Muscle layer of duodenum (tissue), 2 donors: ENCODE results near the gene DIMT1.

Experiments used
- H3K27ac ChIP-seq: one replicate; pipeline ENCODE4 v1.7.0; 2013; ENCODE audit warnings: mild to moderate bottlenecking, low read length
- H3K27me3 ChIP-seq: one replicate; pipeline ENCODE4 v1.7.0; 2013; ENCODE audit warnings: low read depth, mild to moderate bottlenecking, control low read depth, low read length
- H3K36me3 ChIP-seq, 2 donors: one replicate each; pipeline ENCODE4 v1.7.0; 2013; ENCODE audit warnings: low read length in 2 of 2, control low read depth in 1 of 2, mild to moderate bottlenecking in 1 of 2; ENCODE audit not compliant: insufficient read depth in 2 of 2, control insufficient read depth in 1 of 2
- H3K4me1 ChIP-seq, 2 donors: one replicate each; pipeline ENCODE4 v1.7.0; 2013; ENCODE audit warnings: low read length in 2 of 2, mild to moderate bottlenecking in 2 of 2, control low read depth in 1 of 2, moderate library complexity in 1 of 2; ENCODE audit not compliant: insufficient read depth in 2 of 2, control insufficient read depth in 1 of 2
- H3K4me3 ChIP-seq, 2 donors: one replicate each; pipeline ENCODE4 v1.7.0; 2013; ENCODE audit warnings: low read length in 2 of 2, low read depth in 1 of 2, mild to moderate bottlenecking in 1 of 2
- H3K9me3 ChIP-seq, 2 donors: one replicate each; pipeline ENCODE4 v1.7.0; 2013; ENCODE audit warnings: low read length in 2 of 2, control low read depth in 1 of 2, mild to moderate bottlenecking in 1 of 2; ENCODE audit not compliant: control insufficient read depth in 1 of 2
- donor health status: healthy.

Gene DIMT1

DNA sequence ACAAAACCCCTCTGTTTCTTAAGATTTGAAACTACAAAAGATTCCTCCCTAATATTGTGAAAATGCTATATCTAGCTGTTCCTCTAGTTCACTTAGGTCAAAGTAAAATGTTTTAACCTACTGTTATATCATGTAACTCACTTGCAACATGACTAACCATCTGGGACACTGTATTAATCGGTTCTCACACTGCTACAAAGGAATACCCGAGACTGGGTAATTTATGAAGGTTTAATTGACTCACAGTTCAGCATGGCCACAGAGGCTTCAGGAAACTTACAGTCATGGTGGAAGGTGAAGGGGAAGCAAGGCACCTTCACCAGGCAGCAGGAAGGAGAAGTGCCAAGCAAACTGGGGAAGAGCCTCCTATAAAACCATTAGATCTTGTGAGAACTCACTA lies 34.7 kb downstream of the DIMT1 start:
- no peaks in the 10 kb centered on the region for H3K4me1 ChIP-seq
- H3K36me3 ChIP-seq = peaks cover 24 to 32% of the 10 kb centered on the region in 2 donors
- no peaks in the 10 kb centered on the region for H3K27me3 ChIP-seq

DNA sequence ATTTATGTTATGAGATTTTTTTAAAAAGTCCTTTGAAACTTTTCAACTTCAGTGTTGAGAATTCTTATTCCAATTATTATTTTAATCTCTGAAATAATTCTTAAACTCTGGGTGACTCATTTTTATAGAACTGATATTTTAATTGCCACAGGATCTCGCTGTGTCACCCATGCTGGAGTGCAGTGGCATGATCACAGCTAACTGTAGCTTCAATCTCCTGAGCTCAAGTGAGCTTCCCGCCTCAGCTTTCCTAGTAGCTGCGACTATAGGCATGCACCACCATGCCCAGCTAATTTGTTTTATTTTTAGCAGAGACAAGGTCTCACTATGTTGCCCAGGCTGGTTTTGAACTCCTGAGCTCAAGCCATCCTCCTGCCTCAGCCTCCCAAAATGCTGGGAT lies 41.0 kb downstream of the DIMT1 start:
- Histone ChIP-seq H3K27ac (no peak overlapping the region), H3K9me3 (no peaks in the 10 kb centered on the region), H3K27me3 (no peaks in the 10 kb centered on the region), H3K36me3 (peaks cover 32 to 38% of the 10 kb centered on the region in 2 donors), H3K4me3 (no peak overlapping the region), H3K4me1 (no peaks in the 10 kb centered on the region)

More for the DNA sequence above, 34.7 kb downstream of the DIMT1 start:
- Histone ChIP-seq H3K9me3 (no peaks in the 10 kb centered on the region), H3K4me3 (no peak overlapping the region), H3K27ac (no peak overlapping the region)

GRCh38 chr5:62354028-62354874 lies 49.5 kb downstream of the DIMT1 start:
- no peaks in the 10 kb centered on the region for H3K9me3 ChIP-seq
- no peak overlapping the region for H3K4me3 ChIP-seq
- no peaks in the 10 kb centered on the region for H3K4me1 ChIP-seq
- H3K36me3 ChIP-seq = peaks cover 10 to 26% of the 10 kb centered on the region in 2 donors
- no peak overlapping the region for H3K27ac ChIP-seq
- no peaks in the 10 kb centered on the region for H3K27me3 ChIP-seq

- no peaks in the 10 kb centered on the region for H3K27me3 ChIP-seq
- no peaks in the 10 kb centered on the region for H3K4me1 ChIP-seq
- H3K9me3 ChIP-seq = no peaks in the 10 kb centered on the region
- H3K36me3 ChIP-seq = peaks cover 10 to 15% of the 10 kb centered on the region in 2 donors
- no peak overlapping the region for H3K27ac ChIP-seq
- no peak overlapping the region for H3K4me3 ChIP-seq
Measured at GRCh38 chr5:62348723-62349481, 54.8 kb downstream of the DIMT1 start.

- no peak overlapping the region for H3K27ac ChIP-seq
- H3K4me1 ChIP-seq = no peaks in the 10 kb centered on the region
- peaks cover 6 to 11% of the 10 kb centered on the region in 2 donors for H3K36me3 ChIP-seq
- no peaks in the 10 kb centered on the region for H3K9me3 ChIP-seq
- no peaks in the 10 kb centered on the region for H3K27me3 ChIP-seq
- no peak overlapping the region for H3K4me3 ChIP-seq
Measured at GRCh38 chr5:62347928-62348327, 55.8 kb downstream of the DIMT1 start.

GRCh38 chr5:62346748-62347147 lies 57.0 kb downstream of the DIMT1 start:
- Histone ChIP-seq H3K36me3 (peaks cover 0 to 5% of the 10 kb centered on the region in 2 donors), H3K27ac (no peak overlapping the region), H3K27me3 (no peaks in the 10 kb centered on the region), H3K4me1 (no peaks in the 10 kb centered on the region), H3K9me3 (no peaks in the 10 kb centered on the region), H3K4me3 (no peak overlapping the region)

DNA sequence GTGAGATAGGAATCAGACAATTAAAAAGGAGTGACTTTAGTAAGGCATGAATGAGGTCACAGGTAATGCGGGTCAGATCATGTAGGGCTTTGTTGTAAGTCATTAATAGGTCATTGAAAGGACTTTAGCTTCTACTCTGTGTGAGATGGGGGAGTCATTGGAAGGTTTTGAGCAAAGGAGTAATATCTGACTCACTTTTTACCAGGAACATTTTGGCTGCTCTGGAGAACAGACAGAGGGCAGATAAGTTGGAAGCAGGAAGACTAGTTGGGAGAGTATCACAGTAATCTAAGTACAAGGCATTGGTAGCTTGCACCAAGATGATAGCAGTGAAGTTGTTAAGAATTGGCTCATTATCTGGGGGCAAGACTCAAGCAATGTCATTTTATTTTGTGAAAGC lies 60.3 kb downstream of the DIMT1 start:
- no peaks in the 10 kb centered on the region for H3K36me3 ChIP-seq
- no peak overlapping the region for H3K27ac ChIP-seq
- no peaks in the 10 kb centered on the region for H3K9me3 ChIP-seq
- H3K27me3 ChIP-seq = no peaks in the 10 kb centered on the region
- H3K4me1 ChIP-seq = no peaks in the 10 kb centered on the region
- no peak overlapping the region for H3K4me3 ChIP-seq

DNA sequence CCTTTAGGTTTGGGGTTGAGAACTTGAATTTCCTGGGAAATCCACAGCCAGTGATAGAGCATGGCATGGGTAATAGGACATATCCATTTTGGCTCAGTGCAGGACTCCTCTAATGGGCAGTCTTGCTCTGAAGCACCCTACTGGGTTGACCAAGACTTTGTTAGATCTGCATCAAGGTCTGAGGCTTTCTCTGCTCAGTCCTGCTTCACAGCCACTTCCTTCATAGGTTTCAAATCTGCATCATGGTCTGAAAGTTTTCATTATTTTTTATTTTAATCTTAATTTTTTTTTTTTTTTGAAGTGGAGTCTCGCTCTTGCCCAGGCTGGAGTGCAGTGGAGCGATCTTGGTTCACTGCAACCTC lies 61.2 kb downstream of the DIMT1 start:
- Histone ChIP-seq H3K27ac (no peak overlapping the region), H3K27me3 (no peaks in the 10 kb centered on the region), H3K9me3 (no peaks in the 10 kb centered on the region), H3K4me3 (no peak overlapping the region), H3K36me3 (no peaks in the 10 kb centered on the region), H3K4me1 (no peaks in the 10 kb centered on the region)

DNA sequence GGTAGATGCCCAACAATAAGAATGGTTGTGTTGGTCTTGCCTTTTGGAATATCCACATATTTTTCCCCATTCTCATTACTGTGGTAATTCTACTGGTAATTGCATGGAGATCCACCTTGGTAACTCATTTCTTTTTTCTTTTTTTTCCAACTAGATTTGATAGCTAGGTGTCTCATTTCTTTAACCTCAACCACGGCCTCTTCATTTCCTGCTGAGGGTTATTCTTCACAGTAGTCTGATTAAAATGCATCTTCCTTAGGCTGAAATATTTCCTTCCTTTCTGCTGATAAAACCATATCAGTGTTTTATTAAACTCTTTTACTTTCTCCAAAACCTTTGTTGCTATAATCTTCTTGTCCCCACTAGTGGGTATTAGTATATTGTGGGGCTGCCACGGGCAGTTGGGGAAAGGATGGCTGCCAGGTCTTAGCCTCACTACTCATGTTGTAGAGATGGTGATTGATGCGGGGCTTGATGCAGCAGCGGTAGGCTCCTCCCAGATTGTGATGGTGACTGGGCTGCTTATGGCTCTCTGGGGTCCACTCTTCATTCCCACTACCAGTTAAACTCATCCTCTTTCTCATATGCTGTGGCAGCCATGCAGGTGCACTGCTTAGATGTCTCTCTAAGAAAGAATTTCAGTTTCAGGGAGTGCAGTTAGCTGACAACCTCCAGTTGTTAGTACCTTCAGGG lies 61.8 kb downstream of the DIMT1 start:
- no peaks in the 10 kb centered on the region for H3K27me3 ChIP-seq
- no peak overlapping the region for H3K27ac ChIP-seq
- H3K4me1 ChIP-seq = no peaks in the 10 kb centered on the region
- H3K4me3 ChIP-seq = no peak overlapping the region
- no peaks in the 10 kb centered on the region for H3K9me3 ChIP-seq
- no peaks in the 10 kb centered on the region for H3K36me3 ChIP-seq

DNA sequence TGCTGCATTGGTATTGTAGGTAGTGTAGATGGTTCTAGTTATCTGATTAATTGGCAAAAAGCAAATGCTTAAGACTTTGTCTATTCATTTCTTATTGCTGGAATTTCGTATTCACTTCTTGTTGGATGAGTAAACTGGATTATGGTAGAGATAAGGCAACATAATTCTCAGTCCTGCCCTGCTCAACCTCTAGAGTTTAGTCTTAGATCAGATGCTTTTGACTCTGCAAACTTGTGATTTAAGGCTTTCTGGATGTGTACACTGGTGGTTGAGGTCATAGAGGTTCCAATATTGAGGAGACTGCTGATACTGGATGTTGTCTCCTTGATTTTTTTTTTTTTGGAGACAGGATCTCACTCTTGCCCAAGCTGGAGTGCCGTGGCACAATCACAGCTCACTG lies 62.7 kb downstream of the DIMT1 start:
- no peaks in the 10 kb centered on the region for H3K9me3 ChIP-seq
- no peaks in the 10 kb centered on the region for H3K4me1 ChIP-seq
- H3K36me3 ChIP-seq = no peaks in the 10 kb centered on the region
- no peak overlapping the region for H3K4me3 ChIP-seq
- H3K27ac ChIP-seq = no peak overlapping the region
- H3K27me3 ChIP-seq = no peaks in the 10 kb centered on the region

DNA sequence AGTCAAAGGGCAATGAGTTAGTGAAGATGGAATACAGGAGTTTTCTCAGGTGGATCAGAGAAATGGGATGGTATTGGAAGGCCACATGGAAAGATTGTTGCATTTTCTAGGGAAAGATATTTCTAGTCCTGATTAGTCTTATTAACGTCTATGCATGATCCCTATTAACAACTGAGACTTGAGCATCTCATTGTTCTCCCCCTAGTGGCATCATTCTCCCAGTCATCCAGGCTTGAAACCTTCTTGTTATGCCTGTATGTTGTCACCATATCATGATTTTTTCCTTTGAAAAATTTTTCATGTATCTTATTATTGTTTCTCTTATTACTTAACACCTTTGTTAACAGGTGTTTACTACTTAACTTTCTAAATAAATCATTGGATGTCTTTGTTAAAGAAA lies 63.3 kb downstream of the DIMT1 start:
- Histone ChIP-seq H3K4me3 (no peak overlapping the region), H3K36me3 (no peaks in the 10 kb centered on the region), H3K9me3 (no peaks in the 10 kb centered on the region), H3K27ac (no peak overlapping the region), H3K27me3 (no peaks in the 10 kb centered on the region), H3K4me1 (no peaks in the 10 kb centered on the region)
